ENCODE measurements around the gene KRT13.

KRT13 gene

DNA sequence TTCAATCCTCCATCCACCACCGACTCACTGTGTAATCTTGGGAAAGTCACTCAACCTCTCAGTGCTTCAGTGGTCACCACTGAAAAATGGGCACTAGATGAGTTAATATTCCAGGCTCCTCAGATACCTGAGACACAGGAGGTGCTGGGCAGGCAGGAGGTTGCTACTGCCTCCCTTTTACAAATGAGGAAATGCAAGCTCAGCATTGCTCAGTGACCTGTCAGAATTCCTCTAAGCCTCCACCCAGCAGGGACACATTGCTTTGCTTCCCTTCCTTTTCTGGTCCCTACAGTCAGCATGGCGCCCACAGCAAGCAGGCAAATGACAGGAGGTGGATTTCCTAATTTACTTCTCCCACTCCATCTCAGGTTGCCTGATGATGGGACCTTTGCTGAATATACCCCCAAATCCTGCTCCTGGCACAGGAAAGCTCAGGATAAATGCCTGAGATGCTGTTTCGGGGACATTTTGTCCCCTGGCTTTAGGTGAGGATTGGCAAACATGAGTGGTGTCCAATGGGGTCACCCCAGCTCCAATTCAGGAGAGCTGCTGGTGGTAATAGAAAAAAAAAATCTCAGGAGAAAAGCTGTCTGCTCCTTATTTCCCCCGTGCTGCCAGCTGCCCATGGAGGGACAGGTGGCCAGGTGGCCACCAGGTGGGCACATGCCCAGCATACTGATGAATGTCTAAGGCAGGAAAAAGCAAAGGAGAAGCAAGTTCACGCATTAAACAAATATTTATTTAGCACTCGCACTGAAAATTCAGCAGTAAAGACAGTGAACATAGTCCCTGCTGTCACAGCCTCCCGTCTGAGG lies 5.0 kb upstream of the KRT13 start:
- no peak overlapping the region for H3K27ac ChIP-seq
- H3K27me3 ChIP-seq (replicated peaks), result no peaks in the 10 kb centered on the region
- no peaks in the 10 kb centered on the region for H3K36me3 ChIP-seq (replicated peaks)
- TF ChIP-seq, protein P1, sequence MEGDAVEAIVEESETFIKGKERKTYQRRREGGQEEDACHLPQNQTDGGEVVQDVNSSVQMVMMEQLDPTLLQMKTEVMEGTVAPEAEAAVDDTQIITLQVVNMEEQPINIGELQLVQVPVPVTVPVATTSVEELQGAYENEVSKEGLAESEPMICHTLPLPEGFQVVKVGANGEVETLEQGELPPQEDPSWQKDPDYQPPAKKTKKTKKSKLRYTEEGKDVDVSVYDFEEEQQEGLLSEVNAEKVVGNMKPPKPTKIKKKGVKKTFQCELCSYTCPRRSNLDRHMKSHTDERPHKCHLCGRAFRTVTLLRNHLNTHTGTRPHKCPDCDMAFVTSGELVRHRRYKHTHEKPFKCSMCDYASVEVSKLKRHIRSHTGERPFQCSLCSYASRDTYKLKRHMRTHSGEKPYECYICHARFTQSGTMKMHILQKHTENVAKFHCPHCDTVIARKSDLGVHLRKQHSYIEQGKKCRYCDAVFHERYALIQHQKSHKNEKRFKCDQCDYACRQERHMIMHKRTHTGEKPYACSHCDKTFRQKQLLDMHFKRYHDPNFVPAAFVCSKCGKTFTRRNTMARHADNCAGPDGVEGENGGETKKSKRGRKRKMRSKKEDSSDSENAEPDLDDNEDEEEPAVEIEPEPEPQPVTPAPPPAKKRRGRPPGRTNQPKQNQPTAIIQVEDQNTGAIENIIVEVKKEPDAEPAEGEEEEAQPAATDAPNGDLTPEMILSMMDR (IDR thresholded peaks at IDR 0.05; ENCODE audit: low read depth, low read length, missing control alignments), result no peak
- DNase-seq, result no peak
- no peak overlapping the region for H3K4me3 ChIP-seq (ENCODE audit: low read depth, low read length)
- in situ Hi-C loops (cut with HindIII; ENCODE audit: low pct_ligation_motif_present, low sequenced_read_pairs), result no loop called here

DNA sequence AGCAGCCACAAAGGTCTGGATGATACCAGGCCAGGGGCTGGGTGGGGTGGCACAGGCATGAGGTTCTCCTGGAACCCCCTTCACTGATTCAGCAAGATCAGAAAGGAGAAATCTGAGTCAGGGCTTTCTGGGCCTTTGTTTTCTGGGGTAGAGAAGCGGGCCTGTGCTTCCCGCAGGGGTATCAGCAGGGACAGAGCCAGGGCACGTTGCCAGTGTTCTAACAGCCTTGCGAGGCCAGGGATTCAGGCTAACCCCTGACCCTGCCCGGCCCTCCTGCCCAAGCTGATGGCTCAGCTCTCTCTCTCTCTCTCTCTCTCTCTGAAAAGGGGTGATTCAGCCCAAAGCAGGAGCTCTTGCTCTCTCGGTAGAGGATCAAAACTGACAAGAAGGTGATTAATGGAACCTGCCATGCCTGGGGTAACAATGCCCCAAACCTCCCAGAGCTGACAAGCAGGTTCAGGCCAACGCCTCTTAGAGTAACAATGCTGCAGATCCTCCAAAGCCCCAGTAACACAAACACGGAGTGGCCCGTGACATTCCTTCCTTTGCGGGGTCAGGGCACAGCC lies 2.0 kb upstream of the KRT13 start:
- Histone ChIP-seq H3K36me3 (replicated peaks) (no peaks in the 10 kb centered on the region), H3K27ac (no peak overlapping the region), H3K27me3 (replicated peaks) (no peaks in the 10 kb centered on the region), H3K4me3 (ENCODE audit: low read depth, low read length) (no peak overlapping the region)
- no peak for DNase-seq
- TF ChIP-seq, protein P1 (IDR thresholded peaks at IDR 0.05; ENCODE audit: low read depth, low read length, missing control alignments), result no peak
- in situ Hi-C loops (cut with HindIII; ENCODE audit: low pct_ligation_motif_present, low sequenced_read_pairs), result no loop called here

DNA sequence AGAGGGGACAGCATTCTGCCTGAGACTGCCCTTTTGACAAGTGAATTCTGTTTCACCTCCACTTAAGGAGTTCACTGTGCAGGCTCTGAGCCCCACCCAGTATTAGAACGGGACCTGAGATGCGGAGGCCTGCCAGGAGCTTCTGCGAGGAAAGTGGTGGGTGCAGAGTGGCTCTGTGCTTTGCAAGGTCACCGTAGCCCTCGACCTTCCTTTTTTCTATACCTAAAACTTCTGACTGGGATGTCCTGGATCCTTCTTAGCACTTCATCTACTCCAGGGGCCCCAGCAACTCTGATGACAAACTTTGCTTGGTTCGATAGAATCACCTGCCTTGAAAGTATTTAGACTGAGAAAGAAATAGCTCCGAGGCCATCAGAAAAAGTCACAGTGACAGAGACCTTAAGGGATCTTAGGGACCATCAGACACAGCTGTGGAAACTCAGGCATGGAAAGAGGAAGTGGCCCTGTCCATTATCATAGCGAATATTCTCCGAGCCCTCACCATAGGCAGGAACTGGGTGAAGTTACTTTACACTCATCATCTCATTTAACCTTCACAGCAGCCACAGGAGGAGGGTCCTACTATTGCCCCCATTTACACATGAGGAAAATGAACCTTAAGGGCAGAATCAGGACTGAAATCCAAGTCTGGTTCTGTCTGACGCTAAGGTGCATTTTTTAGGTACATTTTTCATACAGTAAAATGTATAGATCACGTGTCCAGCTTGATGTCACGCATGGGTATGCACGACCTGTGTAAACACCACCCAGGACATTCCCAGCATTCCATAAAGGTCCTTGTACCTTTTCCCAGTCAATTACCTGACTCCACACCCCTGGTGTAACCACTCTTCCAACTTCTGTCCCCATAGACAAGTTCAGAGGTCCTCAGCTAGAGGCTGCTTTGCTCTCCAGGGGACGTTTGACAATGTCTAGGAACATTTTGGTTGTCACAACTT lies 676 bp upstream of the KRT13 start:
- Histone ChIP-seq H3K36me3 (replicated peaks) (no peaks in the 10 kb centered on the region), H3K27me3 (replicated peaks) (no peaks in the 10 kb centered on the region), H3K4me3 (ENCODE audit: low read depth, low read length) (no peak overlapping the region), H3K27ac (no peak overlapping the region)
- DNase-seq, result no peak
- in situ Hi-C loops (cut with HindIII; ENCODE audit: low pct_ligation_motif_present, low sequenced_read_pairs), result no loop called here
- TF ChIP-seq, protein P1 (IDR thresholded peaks at IDR 0.05; ENCODE audit: low read depth, low read length, missing control alignments), result no peak

DNA sequence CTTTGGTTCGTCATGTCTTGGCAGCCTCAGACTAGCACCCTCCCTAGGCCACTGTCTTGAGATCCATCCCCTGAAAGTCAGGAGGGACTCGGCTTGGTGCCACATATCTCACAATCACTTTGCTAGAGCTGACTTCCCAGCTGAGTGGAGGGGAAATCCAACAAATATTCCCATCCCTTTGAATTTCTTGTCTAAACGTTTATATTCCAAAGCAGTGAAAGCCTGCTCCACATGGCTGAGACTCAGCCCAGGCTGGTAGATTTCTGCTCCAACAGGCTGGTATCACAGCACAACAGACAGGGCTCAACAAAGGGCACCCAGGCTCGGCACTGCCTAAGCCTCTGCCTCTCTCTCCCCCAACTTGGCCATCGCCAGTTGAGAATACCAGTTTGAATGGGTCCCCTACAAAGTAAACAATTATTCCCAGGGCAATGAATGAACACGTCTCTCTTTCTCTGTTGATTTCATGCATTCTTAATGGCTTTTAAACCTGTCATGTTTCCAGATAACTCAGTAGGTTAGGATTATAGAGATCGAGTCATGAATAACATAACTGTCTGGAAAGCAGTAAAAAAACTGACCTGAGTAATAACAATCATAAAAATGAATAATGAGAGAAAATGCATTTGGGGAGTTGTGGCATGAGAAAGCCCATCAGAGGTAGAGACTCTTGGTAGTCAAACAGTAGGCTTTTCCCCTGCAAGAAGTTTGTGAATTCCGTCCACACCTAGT lies 1.0 kb downstream of the KRT13 start:
- H3K4me3 ChIP-seq (ENCODE audit: low read depth, low read length), result no peak overlapping the region
- no peaks in the 10 kb centered on the region for H3K27me3 ChIP-seq (replicated peaks)
- TF ChIP-seq, protein P1 (IDR thresholded peaks at IDR 0.05; ENCODE audit: low read depth, low read length, missing control alignments), result no peak
- DNase-seq, result no peak
- no peak overlapping the region for H3K27ac ChIP-seq
- in situ Hi-C loops (cut with HindIII; ENCODE audit: low pct_ligation_motif_present, low sequenced_read_pairs), result no loop called here
- no peaks in the 10 kb centered on the region for H3K36me3 ChIP-seq (replicated peaks)

DNA sequence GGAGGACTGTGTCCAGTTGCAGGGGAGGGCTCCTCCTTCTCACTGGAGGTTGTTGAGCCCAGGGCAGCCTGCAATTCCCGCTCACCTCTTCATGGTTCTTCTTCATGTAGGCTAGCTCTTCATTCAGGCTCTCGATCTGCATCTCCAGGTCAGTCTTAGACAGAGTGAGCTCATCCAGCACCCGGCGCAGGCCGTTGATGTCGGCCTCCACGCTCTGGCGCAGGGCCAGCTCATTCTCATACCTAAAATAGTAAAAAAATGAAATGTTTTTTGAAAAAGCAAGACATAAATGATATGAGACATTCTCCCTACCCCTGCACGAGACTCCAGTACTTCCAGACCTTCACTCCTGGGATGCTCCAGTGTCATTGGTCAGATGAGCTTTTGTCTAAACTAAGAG lies 2.2 kb downstream of the KRT13 start:
- in situ Hi-C loops (cut with HindIII; ENCODE audit: low pct_ligation_motif_present, low sequenced_read_pairs), result no loop called here
- Histone ChIP-seq H3K36me3 (replicated peaks) (no peaks in the 10 kb centered on the region), H3K4me3 (ENCODE audit: low read depth, low read length) (no peak overlapping the region), H3K27ac (no peak overlapping the region), H3K27me3 (replicated peaks) (no peaks in the 10 kb centered on the region)
- TF ChIP-seq, protein P1 (IDR thresholded peaks at IDR 0.05; ENCODE audit: low read depth, low read length, missing control alignments), result no peak
- DNase-seq, result no peak
